GM21717 (cell line): ENCODE results near the gene GPC6.

Experiments
- ATAC-seq: cut with Tn5 transposase; IDR thresholded peaks from one replicate; pipeline ENCODE4 v1.9.1; 2021; ENCODE audit warnings: mild to moderate bottlenecking, moderate library complexity; ENCODE audit not compliant: unreplicated experiment

Gene GPC6

GRCh38 chr13:93660391-93661063 lies 433.9 kb downstream of the GPC6 start:
- no peak for ATAC-seq

DNA sequence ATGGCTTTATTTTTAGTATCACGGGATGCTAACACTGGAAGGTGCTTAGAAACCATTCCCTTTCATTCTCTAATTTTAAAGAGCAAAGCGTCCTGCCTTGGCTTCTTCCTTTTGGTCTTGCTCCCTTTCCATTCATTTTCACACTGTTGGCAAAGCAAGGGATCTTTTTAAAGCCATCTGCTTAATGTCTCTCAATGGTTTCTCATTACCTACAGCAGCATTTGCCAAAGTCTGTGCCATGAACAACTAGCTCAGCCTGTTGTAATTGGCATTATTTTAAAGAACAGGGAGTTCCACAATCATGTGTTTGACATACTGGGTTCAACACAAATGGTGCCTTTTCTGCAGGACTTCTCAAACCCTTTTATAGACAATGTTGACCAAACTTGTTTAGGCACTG lies 444.3 kb downstream of the GPC6 start:
- ATAC-seq, result no peak

- no peak for ATAC-seq
These were observed 446.4 kb downstream of the GPC6 start for GRCh38 chr13:93672996-93673395.

- ATAC-seq, result no peak
These were observed 447.3 kb downstream of the GPC6 start for GRCh38 chr13:93673885-93674284.

GRCh38 chr13:93674337-93674755 lies 447.7 kb downstream of the GPC6 start:
- no peak for ATAC-seq

- ATAC-seq, result no peak
These were observed 453.7 kb downstream of the GPC6 start for GRCh38 chr13:93680329-93680728.

GRCh38 chr13:93685900-93686299 lies 459.3 kb downstream of the GPC6 start:
- ATAC-seq, result no peak

DNA sequence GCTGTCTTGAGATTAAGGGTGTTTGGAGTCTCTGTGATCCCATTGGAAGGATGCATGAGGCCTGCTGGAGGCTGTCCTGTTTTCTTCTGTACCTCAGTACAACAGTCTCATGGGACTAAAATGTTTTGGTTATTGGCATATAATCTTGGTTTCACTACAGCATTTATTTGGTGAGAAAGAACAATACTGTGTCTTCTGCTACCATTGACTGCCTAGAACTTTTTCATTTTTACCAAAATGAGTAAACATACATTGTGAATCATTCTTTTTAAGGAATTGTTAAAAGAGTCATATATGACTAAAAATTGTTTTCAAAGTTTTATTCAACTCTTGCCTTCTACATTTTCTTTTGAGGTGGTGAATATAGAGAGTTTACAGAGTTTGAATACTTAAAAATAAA lies 459.8 kb downstream of the GPC6 start:
- ATAC-seq, result no peak

- ATAC-seq, result no peak
These were observed 460.7 kb downstream of the GPC6 start for GRCh38 chr13:93687261-93687660.

GRCh38 chr13:93689333-93689732 lies 462.7 kb downstream of the GPC6 start:
- no peak for ATAC-seq

DNA sequence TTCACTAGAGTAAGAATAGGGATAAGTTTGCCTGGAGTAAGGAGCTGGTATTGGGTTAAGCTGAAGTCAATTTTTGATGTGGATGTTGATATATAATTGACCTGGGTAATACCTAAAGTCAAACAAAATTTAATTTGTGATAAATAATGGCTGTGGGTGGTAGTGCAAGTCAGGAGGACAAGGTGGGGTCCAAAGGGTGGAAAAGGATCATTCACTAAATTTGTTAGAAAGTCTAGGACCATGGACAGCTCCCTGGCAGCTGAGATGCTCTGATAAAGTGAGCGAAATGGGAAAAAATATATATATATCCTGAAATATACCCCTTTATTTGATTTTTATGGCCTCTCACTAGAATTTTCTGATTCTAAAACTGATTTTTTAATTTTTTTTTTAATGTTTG lies 463.5 kb downstream of the GPC6 start:
- no peak for ATAC-seq

DNA sequence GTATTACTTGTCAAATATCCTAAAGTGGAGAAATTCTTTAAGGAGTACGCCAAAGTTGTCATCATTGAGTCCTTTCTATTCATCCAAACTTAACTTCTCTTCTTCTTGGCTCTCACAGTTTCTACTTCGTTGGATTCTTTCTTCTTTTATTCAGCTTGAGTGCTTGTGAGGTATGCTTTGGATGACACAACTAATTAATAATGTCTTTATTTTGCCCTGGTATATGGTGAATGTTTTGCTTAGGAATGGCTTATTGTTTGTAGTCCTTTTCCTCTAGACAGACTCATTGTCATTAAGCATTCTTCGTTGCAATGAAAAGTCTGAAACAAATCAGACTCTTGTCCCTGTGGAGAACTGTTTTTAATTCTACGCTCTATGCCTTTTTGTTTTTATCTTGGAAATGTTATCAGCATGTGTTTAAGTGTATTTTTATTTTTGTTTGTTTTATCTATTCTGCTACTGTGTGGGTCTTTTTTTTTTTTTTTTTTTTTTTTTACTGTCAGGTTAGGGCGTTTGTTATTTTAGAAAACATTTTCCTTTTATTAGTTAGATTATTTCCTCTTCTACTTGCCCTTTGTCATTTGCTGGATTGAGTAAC lies 471.5 kb downstream of the GPC6 start:
- ATAC-seq, result no peak

GRCh38 chr13:93700115-93700514 lies 473.5 kb downstream of the GPC6 start:
- ATAC-seq, result no peak

- no peak for ATAC-seq
These were observed 481.9 kb downstream of the GPC6 start for GRCh38 chr13:93708308-93709075.

GRCh38 chr13:93709506-93710244 lies 483.1 kb downstream of the GPC6 start:
- no peak for ATAC-seq

DNA sequence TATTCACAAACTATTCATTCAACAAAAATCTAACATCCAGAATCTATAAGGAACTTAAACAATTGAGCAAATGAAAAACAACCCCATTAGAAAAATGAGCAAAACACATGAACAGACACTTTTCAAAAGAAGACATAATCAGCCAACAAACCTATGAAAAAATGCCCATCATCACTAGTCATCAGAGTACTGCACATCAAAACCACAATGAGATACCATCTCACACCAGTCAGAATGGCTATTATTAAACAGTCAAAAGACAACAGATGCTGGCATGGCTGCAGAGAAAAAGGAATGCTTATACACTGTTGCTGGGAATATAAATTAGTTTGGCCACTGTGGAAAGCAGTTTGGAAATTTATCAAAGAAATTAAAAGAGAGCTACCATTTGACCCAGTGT lies 487.6 kb downstream of the GPC6 start:
- no peak for ATAC-seq

DNA sequence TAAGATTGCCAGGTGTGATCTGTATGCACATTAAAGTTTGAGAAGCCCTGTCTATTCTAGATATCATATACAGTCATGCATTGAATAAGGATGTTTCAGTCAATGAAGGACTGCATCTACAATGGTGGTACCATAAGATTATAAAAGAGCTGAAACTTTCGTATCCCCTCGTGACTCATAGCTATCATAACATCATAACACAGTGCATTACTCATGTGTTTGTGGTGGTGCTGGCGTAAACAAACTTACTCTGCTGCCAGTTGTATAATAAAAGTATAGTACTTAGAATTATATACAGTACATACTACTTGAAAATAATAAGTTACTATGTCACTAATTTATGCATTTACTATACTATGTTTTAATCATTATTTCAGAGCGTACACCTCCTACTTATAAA lies 489.3 kb downstream of the GPC6 start:
- ATAC-seq, result no peak

- ATAC-seq, result no peak
These were observed 490.0 kb downstream of the GPC6 start for GRCh38 chr13:93716623-93717022.

GRCh38 chr13:93721483-93721882 lies 494.9 kb downstream of the GPC6 start:
- no peak for ATAC-seq

DNA sequence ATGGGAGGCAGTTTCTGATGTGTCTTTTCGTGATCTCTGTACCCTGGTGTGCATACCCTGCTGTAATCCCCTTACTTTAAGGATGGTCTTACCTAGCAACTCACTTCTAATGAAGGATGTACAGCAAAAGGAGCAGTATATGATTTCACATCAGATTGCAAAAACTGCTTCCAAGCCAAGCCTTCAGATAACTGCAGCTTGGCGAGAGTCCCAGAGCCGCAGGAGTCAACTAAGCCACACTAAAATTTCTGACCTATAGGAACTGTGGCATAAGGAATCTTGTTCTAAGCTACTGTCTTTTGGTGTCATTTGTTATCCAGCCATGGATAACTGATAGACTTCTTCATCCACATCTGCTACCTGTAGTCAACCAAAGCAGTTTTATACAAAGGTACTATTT lies 496.7 kb downstream of the GPC6 start:
- no peak for ATAC-seq

DNA sequence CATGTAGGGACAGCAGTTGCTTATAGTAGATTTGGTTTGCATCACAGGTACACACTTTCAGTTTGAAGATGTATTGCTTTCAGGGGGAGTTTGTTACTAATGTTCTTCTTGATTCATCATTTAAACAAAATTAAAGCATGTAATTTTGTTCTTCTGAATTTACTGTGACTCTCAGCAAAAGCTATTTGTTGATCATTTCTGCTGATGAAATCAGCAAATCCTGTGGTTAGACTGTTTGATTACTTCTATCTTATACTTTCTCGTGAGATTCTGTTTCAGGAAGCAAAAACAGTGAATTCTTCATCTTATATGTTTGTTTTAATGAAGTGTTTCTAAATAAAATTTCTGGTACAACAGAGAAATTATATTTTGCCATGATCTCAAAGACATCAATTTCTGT lies 497.6 kb downstream of the GPC6 start:
- ATAC-seq, result no peak
